ENCODE measurements around the gene TSPAN18. TPM values are rescaled to one million over a fixed set of nuclear protein-coding genes. Genes with fewer than 3 reads are reported as not detected.

The TSPAN18 gene
- total RNA-seq, 1 experiment from 2014 or later = 2.8 TPM

- intact Hi-C loops (cut with micrococcal nuclease; ENCODE audit: unreplicated experiment) = no loop called here
- TF ChIP-seq CTCF (conservative IDR thresholded peaks at IDR 0.05; ENCODE audit: low read depth, low read length) (no peak), EZH2 (IDR thresholded peaks at IDR 0.05; ENCODE audit: borderline replicate concordance, low read depth, low read length, poor library complexity, severe bottlenecking) (no peak)
- CTCF ChIA-PET = no interaction called here
- Histone ChIP-seq H3K27me3 (replicated peaks; ENCODE audit: insufficient read depth, low read depth, low read length, poor library complexity) (no peaks in the 10 kb centered on the region), H3K9me3 (ENCODE audit: low read depth, low read length, poor library complexity, severe bottlenecking) (no peaks in the 10 kb centered on the region), H3K4me3 (ENCODE audit: low read depth, low read length, poor library complexity, severe bottlenecking) (no peak overlapping the region), H3K27ac (ENCODE audit: low read depth, low read length, poor library complexity, severe bottlenecking) (no peak overlapping the region), H3K4me1 (ENCODE audit: insufficient read depth, low read length, poor library complexity, severe bottlenecking) (no peaks in the 10 kb centered on the region), H3K36me3 (ENCODE audit: insufficient read depth, low read length, poor library complexity, severe bottlenecking) (no peaks in the 10 kb centered on the region)
- no peak for DNase-seq (ENCODE audit: low spot score)
- POLR2A ChIA-PET (ENCODE audit: low non-redundant PET) = no interaction called here
- no TSS peak for BruUV-seq (replicated peaks)
Measured at GRCh38 chr11:44817207-44817949, 90.6 kb downstream of the TSPAN18 start.

DNA sequence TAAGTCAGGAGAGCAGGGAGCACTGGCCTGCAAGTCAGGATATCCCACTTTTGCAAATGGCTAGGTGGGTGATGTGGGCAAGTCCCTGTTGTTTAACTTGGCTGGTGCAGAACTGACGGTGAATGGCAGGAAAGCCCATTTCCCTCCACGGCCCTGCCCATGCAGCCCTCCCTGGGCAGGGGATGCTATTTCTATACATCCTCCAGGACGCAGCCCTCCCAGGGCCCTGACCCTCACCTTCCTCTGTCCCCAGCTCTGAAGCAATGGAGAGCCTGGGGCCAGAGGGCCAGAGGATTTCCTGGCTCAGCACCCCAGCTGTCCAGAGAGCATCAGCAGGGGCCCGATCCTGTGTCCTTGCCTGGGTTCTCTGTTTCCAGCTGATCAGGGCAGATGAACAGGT lies 91.3 kb downstream of the TSPAN18 start:
- Histone ChIP-seq H3K27ac (ENCODE audit: low read depth, low read length, poor library complexity, severe bottlenecking) (no peak overlapping the region), H3K27me3 (replicated peaks; ENCODE audit: insufficient read depth, low read depth, low read length, poor library complexity) (no peaks in the 10 kb centered on the region), H3K36me3 (ENCODE audit: insufficient read depth, low read length, poor library complexity, severe bottlenecking) (no peaks in the 10 kb centered on the region), H3K4me3 (ENCODE audit: low read depth, low read length, poor library complexity, severe bottlenecking) (no peak overlapping the region), H3K4me1 (ENCODE audit: insufficient read depth, low read length, poor library complexity, severe bottlenecking) (no peaks in the 10 kb centered on the region), H3K9me3 (ENCODE audit: low read depth, low read length, poor library complexity, severe bottlenecking) (peaks cover 2% of the 10 kb centered on the region)
- no peak for TF ChIP-seq EZH2 (IDR thresholded peaks at IDR 0.05; ENCODE audit: borderline replicate concordance, low read depth, low read length, poor library complexity, severe bottlenecking)
- ChIA-PET CTCF (no interaction called here), POLR2A (ENCODE audit: low non-redundant PET) (no interaction called here)
- intact Hi-C loops (cut with micrococcal nuclease; ENCODE audit: unreplicated experiment) = no loop called here
- no TSS peak for BruUV-seq (replicated peaks)
- no peak for DNase-seq (ENCODE audit: low spot score)

DNA sequence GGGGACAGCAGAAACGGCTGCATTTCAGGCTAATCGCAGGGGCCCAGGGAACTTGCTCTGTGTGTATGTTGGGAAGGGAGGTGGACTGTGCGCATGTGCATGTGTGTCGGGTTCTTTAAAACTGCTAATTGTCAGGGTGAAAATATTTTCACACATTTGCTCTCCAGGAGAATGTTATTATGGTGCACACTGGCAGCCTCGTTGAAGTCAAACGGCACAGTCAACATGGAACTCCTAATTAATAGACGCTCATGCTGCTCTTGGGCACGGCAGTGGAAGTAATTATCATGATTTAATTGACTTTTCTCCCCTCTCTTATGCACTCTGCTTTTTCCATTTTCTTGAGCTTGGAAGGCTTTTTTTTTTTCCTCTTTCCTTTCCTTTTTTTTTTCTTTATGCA lies 92.6 kb downstream of the TSPAN18 start:
- Histone ChIP-seq H3K4me1 (ENCODE audit: insufficient read depth, low read length, poor library complexity, severe bottlenecking) (no peaks in the 10 kb centered on the region), H3K9me3 (ENCODE audit: low read depth, low read length, poor library complexity, severe bottlenecking) (peaks cover 4% of the 10 kb centered on the region), H3K27ac (ENCODE audit: low read depth, low read length, poor library complexity, severe bottlenecking) (no peak overlapping the region), H3K36me3 (ENCODE audit: insufficient read depth, low read length, poor library complexity, severe bottlenecking) (no peaks in the 10 kb centered on the region), H3K4me3 (ENCODE audit: low read depth, low read length, poor library complexity, severe bottlenecking) (no peak overlapping the region), H3K27me3 (replicated peaks; ENCODE audit: insufficient read depth, low read depth, low read length, poor library complexity) (no peaks in the 10 kb centered on the region)
- intact Hi-C loops (cut with micrococcal nuclease; ENCODE audit: unreplicated experiment) = no loop called here
- BruUV-seq (replicated peaks) = no TSS peak
- POLR2A ChIA-PET (ENCODE audit: low non-redundant PET) = no interaction called here
- no peak for DNase-seq (ENCODE audit: low spot score)
- CTCF ChIA-PET = no interaction called here
- TF ChIP-seq EZH2 (IDR thresholded peaks at IDR 0.05; ENCODE audit: borderline replicate concordance, low read depth, low read length, poor library complexity, severe bottlenecking) (no peak), CTCF (conservative IDR thresholded peaks at IDR 0.05; ENCODE audit: low read depth, low read length) (no peak)

GRCh38 chr11:44822369-44822768 lies 95.6 kb downstream of the TSPAN18 start:
- ChIA-PET CTCF (no interaction called here), POLR2A (ENCODE audit: low non-redundant PET) (no interaction called here)
- no peak overlapping the region for H3K4me3 ChIP-seq (ENCODE audit: low read depth, low read length, poor library complexity, severe bottlenecking)
- intact Hi-C loops (cut with micrococcal nuclease; ENCODE audit: unreplicated experiment) = no loop called here
- H3K4me1 ChIP-seq (ENCODE audit: insufficient read depth, low read length, poor library complexity, severe bottlenecking) = no peaks in the 10 kb centered on the region
- TF ChIP-seq CTCF (conservative IDR thresholded peaks at IDR 0.05; ENCODE audit: low read depth, low read length) = no peak
- TF ChIP-seq EZH2 (IDR thresholded peaks at IDR 0.05; ENCODE audit: borderline replicate concordance, low read depth, low read length, poor library complexity, severe bottlenecking) = no peak
- DNase-seq (ENCODE audit: low spot score) = no peak
- H3K27ac ChIP-seq (ENCODE audit: low read depth, low read length, poor library complexity, severe bottlenecking) = no peak overlapping the region
- no TSS peak for BruUV-seq (replicated peaks)
- no peaks in the 10 kb centered on the region for H3K36me3 ChIP-seq (ENCODE audit: insufficient read depth, low read length, poor library complexity, severe bottlenecking)
- H3K9me3 ChIP-seq (ENCODE audit: low read depth, low read length, poor library complexity, severe bottlenecking) = peaks cover 4% of the 10 kb centered on the region
- no peaks in the 10 kb centered on the region for H3K27me3 ChIP-seq (replicated peaks; ENCODE audit: insufficient read depth, low read depth, low read length, poor library complexity)

Data from A673 (cell line).